HG03565 (cell line): ENCODE results near the gene AP1G2.
"Not testable (repeated sequence)": the region's sequence is repeated elsewhere in the genome, so short reads cannot be mapped to it uniquely, and the experiment has no call there.

ENCODE experiments used
- ATAC-seq: cut with Tn5 transposase; IDR thresholded peaks from one replicate; pipeline ENCODE4 v1.9.1; 2021; ENCODE audit warnings: mild to moderate bottlenecking, moderate library complexity; ENCODE audit not compliant: unreplicated experiment

AP1G2 gene

DNA sequence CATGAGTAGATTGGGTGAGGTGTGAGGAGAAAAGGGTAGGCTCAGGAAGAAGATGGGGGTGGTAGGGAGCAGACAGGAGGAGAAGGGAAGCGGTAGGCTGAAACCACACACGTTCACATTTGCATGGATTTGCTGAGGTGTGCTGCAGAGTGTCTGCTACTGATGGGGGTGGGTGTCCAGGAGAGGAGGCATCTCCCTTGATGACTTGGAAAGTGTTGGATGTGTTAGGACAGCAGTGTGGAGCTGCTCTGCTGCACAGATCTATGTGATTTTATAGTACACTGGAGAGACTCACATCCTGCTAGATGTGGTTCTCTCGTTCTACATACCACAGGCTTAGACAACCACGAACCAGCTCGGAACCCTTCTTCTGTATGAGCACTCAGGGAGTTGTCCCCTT lies 25.3 kb downstream of the AP1G2 start:
- ATAC-seq: no peak

DNA sequence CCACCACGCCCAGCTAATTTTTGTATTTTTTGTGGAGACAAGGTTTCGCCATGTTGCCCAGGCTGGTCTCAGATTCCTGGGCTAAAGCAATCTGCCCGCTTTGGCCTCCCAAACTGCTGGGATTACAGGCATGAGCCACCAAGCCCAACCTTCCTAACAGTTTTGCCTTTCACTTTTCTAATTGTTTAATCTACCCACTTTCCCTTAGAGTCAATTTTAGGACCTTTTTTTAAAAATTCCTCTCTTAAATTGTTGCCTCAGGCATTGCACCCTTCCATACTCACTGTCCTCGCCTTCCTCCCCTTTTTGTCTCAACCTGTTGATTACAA lies 27.5 kb downstream of the AP1G2 start:
- no peak for ATAC-seq

DNA sequence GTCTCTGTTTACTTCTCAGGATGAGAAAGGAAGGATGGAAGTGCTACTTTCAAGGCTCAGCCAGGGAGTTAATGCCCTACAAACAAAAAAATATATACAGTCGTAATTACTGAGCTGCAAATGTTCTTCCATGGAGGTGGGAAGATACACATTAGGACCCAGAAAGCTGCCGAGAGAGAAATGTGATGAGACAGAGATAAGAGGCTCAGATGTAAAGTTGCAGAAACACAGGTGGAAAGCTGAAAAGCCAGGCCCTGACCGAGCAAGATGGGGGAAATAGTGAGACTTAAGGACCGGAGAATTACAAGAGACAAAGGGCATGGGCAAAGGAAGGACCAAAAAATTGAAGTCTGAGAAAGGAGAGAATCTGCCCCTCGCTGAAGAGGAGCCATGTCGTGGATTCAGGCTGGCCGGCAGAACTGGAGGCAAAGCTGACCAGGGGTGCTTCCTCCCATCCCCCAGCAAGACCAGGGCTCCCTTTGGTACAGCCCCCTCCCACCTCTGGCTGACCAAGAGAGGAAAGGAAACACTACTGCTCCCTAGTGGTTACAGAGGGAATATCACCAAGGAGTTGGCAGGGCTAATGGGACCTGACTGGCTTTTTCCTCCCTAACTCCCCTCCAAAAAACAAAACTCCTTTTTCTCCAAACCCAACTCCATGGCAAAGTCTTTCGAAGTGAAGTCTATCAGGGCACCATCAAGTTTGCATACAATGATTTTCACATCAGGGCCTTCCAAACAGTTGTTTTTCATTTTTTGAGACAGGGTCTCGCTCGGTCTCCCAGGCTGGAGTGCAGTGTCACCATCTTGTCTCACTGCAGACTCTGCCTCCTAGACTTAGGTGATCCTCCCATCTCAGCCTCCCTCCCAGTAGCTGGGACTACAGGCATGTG lies 28.1 kb downstream of the AP1G2 start:
- no peak for ATAC-seq

- ATAC-seq: no peak
These were observed 28.8 kb downstream of the AP1G2 start for GRCh38 chr14:23538785-23539184.

DNA sequence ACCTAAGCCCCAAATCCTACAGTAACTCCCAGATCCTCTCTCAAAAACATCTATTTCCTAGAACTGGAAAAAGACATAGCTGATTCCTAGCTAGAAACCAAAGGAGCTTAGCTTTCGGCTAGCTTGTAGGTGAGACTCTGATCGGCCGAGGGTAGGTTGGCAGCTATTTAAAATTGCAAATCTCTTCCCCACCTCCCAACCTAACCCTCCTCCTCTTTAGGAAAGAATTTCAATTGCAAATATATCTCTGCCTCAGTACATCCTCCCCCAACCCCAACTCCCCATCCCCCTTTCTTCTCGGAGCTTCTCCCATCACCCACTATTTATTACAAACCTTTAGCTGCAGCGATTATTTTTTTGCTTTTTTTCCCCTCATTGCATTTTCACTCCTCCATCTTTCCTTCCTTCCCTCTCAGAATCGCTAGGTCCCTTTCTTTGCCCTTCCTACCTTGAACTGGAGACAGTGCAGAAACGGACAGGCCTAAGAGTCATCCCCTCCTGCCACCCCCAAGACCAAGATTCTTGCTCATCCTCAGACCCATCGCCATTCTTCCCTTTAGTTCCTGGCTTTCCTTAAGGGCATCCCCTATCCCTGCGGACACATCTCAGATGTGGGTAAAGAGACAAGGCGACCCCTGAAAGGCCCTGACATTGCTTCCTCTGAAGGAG lies 29.4 kb downstream of the AP1G2 start:
- ATAC-seq: no peak

DNA sequence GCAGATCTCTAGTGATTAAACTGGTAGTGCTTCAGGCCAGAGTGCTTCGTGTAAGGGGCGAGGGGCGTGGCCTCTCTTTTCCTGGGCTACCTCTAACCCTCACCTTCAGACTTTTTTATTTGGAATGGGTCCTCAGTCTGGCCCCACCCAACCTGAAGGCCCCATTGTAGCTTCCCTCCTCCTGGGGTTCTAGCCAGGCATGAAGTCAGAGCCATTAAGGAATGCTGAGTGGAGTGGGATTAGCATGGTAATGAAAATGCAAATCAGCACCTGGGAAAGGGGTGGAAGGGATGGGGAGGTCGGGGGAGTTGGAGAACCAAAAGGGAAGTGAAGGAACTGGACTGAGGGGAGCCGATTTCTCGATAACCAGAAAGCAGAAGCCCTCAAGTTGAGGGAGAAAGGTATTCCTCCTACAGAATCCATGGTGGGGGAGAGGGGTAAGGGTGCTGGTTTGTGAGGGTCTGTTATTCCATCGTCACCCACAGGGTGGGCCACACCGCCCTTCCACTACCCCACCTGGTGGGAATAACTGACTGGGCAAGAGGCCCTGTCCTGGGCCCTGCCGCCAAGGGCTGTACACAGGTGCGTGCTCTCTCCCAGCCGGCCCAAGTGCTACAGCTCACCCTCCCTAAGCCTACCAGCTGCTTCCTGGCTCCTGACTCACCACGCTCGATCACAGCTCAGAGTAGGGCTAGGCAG lies 30.1 kb downstream of the AP1G2 start:
- no peak for ATAC-seq

GRCh38 chr14:23536906-23537305 lies 30.7 kb downstream of the AP1G2 start:
- ATAC-seq: not testable (repeated sequence)

GRCh38 chr14:23536494-23536893 lies 31.1 kb downstream of the AP1G2 start:
- no peak for ATAC-seq

GRCh38 chr14:23535943-23536342 lies 31.6 kb downstream of the AP1G2 start:
- ATAC-seq: no peak

DNA sequence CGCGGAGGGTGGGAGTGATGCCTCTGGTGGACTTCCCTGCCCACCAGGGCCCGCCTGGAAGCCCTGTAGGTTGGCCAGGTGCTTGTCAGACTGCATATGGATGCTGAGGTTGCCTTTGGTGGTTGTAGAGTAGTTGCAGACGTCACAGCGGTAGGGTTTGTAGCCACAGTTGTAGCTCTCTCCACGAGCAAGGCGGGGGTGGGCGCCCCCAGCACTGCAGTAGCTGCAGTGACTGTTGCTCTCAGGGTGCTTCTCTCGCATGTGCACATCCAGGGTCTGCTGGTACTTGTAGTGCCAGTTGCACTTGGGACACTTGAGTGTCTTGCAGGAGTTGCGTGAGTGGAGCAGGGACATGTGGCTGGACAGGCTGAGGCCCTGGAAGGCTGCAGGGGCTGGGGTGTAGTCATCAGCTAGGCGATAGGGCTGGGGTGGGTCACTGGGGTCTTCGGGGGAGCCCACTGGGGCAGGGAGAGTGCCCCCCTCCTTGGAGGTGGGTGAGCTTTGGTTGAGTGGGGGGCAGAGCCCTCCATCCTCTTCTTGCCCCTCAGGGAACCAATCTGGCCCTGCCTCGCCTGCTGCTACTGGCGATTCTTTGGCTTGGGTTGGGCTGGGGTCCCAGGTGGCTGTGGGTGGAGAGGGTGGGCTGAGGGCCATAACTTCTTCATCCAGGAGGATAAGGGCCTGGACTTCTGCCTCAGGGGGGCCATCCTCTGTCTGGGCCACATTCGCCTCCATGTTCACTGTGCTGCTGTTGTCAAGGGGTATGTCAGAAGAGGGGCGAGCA lies 33.7 kb downstream of the AP1G2 start:
- ATAC-seq: no peak

DNA sequence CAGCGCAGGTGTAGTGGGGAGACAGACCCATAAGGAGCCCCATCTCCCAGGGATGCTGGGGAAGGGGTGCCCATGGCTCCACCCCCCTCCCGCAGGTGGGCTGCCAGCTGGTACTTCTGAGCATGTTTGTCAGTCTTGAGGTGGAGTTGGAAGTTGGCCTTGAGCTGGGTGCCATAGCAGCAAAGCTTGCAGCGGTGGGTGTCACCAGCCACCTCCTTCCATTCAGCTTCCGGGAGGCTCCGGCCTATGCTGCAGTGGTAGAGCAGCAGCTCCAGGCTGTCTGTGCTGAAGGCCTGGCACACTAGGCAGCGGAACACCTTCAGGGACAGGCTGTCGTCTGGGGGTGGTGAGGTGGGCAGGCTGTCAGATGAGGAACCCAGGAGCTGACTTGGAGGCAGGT lies 34.9 kb downstream of the AP1G2 start:
- ATAC-seq: no peak

GRCh38 chr14:23531391-23531790 lies 36.2 kb downstream of the AP1G2 start:
- no peak for ATAC-seq

DNA sequence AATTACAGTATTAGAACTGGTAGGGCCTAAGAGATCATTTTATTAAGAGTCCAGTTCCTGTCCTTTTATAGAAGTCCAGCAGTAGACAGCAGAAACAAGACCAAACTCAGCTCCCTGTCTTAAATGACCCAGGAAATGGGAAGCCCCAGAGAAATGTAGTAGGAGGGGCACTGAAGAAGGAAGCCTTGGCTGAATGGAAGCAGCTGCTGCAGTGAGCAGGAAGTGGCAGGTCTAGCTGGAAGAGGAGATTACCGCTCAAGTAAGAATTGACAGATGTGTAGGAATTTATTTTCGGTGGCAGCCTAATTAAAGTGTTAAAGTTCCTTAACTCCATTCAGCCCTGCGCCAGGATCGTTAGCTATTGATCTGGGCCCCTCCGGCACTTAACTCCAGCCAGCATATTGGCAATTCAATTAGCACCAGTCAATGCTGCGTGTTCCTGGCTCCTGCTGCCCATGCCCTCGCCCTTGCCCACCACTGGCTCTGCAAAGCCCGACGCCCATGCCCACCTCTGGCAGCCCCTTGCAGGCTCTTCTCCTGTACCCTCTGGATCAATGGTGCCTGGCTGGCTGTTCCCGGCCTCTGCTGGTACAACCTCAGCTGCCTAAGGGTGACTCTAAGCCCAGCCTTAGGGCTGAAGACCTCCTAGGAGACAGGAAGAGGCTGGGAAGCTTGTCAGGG lies 37.1 kb downstream of the AP1G2 start:
- no peak for ATAC-seq

- ATAC-seq: no peak
These were observed 38.6 kb downstream of the AP1G2 start for GRCh38 chr14:23529016-23529415.

DNA sequence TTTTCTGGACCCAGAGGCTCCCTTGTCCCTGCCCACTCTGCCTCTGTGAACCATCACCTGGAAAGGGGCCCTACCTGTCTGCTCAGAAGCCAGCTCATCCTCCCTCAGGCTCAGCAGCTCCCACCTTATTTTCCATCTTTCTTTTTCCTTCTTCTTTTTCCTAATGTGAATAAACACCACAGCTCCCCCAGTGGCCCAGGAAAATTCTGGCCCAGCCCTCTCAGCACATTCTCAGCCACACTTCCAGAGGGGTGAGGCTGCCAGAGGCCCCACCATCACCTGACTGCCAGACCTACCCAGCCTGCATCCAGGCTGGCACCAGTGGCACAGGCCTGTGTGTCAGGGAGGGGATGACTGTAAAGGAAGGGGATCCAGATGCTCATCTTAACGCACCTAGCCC lies 39.0 kb downstream of the AP1G2 start:
- ATAC-seq: no peak

- no peak for ATAC-seq
These were observed 42.0 kb downstream of the AP1G2 start for GRCh38 chr14:23525611-23526010.

DNA sequence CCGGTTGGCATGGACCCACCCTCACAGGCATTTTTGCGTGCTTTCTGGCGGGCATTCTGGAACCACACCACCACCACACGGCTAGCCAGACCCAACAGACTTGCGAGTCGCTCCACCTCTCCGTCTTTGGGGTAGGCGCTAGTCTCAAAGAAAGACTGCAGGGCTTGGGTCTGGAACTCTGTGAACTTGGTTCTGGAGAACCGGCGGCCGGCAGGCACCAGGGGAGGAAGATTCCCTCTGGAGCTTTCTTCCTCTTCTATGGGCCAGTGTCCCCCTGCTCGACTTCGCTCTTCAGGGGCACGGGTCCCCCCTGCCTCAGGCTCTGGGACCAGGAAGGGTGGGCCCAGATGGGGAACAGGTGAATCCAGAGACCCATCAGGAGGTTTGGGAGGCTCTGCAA lies 42.6 kb downstream of the AP1G2 start:
- no peak for ATAC-seq

DNA sequence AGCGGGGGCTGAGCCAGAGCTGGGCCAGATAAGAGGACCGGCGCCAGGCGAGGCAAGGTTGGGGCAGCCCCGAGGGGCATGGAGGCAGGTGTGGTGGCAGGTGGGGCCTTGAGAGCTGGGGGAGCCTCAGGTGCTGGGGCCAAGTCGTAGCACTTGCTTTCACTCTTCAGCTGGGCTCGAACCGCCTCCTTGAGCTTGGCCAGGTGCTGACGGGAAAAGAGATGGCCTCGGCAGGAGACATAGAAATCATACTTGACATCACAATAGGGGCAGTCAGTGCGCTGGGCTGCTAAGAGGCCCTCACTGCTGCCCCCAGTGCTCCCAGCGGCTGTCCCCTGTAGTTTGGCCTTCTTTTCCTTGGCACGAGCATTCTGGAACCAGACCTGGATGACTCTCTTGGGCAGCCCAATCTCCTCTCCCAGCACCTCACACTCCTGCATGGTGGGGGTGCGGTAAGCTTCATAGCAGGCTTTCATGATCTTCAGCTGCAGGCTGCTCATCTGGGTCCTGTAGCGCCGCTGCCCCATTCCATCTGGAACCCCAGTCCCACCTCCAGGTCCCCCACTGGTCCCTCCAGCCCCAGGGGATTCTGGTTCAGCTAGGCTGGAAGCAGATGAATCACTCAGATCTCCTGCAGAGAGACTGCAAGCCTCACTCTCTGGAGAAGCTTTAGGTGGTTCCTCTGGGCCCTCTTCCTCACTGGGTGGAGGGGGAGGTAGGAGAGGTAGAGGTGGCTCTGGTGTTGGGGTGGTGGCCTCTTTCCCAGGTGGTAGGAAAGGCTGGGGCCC lies 44.2 kb downstream of the AP1G2 start:
- ATAC-seq: no peak

DNA sequence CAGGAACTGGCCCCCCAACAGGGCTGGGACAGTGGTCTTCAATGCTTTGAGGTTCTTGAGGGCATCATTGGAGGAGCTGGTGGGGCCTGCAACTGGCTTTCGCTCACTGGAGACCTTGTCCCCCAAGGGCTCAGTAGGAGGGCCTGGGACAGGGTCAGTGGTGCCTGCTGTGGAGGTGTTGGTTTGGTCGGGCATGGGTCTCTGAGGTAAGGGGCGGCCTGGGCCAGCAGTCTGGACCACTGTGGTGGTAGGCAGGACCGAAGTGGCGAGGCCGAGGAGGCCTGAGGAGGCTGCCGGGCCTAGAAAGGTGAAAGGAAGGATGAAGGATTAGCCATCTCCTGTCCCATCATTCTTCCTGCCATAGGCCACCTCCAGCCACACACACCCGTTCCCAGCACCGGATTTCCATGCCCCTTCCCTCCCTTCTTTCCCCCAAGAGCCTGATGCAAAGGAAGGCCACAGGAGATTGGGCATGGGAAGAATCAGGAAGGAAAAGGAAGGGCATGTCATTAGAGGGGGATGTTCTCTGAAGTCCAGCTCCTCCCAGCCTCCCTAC lies 44.9 kb downstream of the AP1G2 start:
- no peak for ATAC-seq
